ENCODE results near the gene SPP1.

The SPP1 gene

DNA sequence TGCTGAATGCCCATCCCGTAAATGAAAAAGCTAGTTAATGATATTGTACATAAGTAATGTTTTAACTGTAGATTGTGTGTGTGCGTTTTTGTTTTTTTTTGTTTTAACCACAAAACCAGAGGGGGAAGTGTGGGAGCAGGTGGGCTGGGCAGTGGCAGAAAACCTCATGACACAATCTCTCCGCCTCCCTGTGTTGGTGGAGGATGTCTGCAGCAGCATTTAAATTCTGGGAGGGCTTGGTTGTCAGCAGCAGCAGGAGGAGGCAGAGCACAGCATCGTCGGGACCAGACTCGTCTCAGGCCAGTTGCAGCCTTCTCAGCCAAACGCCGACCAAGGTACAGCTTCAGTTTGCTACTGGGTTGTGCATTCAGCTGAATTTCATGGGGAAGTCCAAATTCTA is at the start of gene SPP1:
Gene SPP1 (plus strand): TSS at position 249 of the 400 bp plus-strand sequence. CDS start 1,182 bp downstream, outside the sequence.
- no peak for DNase-seq (ENCODE audit: extremely low read depth, insufficient read length)
- H3K27me3 ChIP-seq (replicated peaks; ENCODE audit: control insufficient read depth, insufficient read depth, low read length) = no peaks in the 10 kb centered on the region
- H3K4me3 ChIP-seq (replicated peaks; ENCODE audit: low read depth, low read length) = no peak within 1 kb of the TSS
- TF ChIP-seq, protein P1, sequence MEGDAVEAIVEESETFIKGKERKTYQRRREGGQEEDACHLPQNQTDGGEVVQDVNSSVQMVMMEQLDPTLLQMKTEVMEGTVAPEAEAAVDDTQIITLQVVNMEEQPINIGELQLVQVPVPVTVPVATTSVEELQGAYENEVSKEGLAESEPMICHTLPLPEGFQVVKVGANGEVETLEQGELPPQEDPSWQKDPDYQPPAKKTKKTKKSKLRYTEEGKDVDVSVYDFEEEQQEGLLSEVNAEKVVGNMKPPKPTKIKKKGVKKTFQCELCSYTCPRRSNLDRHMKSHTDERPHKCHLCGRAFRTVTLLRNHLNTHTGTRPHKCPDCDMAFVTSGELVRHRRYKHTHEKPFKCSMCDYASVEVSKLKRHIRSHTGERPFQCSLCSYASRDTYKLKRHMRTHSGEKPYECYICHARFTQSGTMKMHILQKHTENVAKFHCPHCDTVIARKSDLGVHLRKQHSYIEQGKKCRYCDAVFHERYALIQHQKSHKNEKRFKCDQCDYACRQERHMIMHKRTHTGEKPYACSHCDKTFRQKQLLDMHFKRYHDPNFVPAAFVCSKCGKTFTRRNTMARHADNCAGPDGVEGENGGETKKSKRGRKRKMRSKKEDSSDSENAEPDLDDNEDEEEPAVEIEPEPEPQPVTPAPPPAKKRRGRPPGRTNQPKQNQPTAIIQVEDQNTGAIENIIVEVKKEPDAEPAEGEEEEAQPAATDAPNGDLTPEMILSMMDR (IDR thresholded peaks at IDR 0.05; ENCODE audit: insufficient read depth, low read length, poor library complexity, severe bottlenecking) = no peak
- H3K36me3 ChIP-seq (ENCODE audit: control insufficient read depth, insufficient read depth, low read length) = no peaks in the 10 kb centered on the region

DNA sequence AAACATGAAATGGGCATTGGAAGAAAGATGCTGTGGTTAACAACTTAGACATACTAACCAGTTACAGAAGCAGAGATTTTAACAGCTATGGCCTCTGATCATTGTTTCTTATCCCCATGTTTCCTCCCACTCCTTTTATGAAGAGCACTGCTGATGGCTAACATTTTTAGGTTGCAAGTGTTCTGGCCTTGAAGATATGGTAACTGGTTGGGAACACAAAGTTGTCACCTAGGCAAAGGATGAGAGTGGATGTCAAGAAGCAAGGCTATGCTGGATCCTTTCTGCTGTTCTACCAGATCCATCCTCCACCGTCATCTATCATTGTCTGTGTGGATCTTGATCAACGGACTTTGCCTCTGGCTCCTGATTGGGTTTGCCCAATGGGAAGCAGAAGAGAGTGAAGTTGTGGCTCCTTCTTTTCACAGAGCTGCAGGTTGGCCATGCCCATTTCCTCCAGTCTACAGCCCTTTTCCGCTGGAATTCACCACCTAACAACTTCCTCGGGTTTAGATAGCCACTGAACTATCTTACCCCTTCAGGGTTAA is 48.9 kb upstream of the SPP1 start:
- H3K4me3 ChIP-seq (replicated peaks; ENCODE audit: low read depth, low read length) = no peak overlapping the region
- DNase-seq (ENCODE audit: extremely low read depth, insufficient read length) = no peak
- TF ChIP-seq, protein P1 (IDR thresholded peaks at IDR 0.05; ENCODE audit: insufficient read depth, low read length, poor library complexity, severe bottlenecking) = no peak
- no peaks in the 10 kb centered on the region for H3K36me3 ChIP-seq (ENCODE audit: control insufficient read depth, insufficient read depth, low read length)
- no peaks in the 10 kb centered on the region for H3K27me3 ChIP-seq (replicated peaks; ENCODE audit: control insufficient read depth, insufficient read depth, low read length)

DNA sequence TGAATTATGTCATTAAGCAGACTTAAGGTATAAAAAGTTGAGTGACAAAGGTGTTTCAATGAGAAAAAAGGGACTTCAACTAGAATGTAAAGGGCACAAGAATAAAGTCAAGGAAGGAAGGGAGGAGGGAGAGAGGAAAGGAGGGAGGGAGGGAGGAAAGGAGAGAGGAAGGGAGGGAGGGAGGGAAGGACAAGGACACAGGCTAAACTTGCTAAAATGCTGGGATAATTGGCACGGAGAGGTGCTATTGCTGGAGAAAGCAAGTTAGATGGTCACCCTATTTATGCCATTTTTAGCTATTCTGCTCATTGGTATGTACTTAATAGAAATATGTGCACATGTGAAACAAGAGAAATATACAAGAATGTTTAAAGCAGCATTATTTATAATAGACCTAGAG is 44.9 kb upstream of the SPP1 start:
- TF ChIP-seq, protein P1 (IDR thresholded peaks at IDR 0.05; ENCODE audit: insufficient read depth, low read length, poor library complexity, severe bottlenecking) = no peak
- no peak for DNase-seq (ENCODE audit: extremely low read depth, insufficient read length)

DNA sequence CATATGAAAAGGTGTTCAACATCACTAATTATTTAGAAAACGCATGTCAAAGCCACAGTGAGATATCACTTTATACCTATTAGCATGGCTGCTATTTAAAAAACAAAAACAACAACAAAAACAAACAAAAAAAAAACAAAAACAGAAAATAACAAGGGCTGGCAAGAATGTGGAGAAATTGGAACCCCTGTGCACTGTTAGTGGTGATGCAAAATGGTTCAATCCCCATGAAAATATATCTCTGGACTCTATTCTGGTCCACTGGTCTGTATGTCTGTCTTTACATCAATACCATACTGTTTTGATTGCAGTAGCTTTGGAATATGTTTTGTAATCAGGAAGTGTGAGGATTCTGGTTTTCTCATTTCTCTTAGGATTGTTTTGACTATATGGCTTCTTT is 43.6 kb upstream of the SPP1 start:
- DNase-seq (ENCODE audit: extremely low read depth, insufficient read length) = no peak
- H3K36me3 ChIP-seq (ENCODE audit: control insufficient read depth, insufficient read depth, low read length) = no peaks in the 10 kb centered on the region
- H3K27me3 ChIP-seq (replicated peaks; ENCODE audit: control insufficient read depth, insufficient read depth, low read length) = no peaks in the 10 kb centered on the region
- TF ChIP-seq, protein P1 (IDR thresholded peaks at IDR 0.05; ENCODE audit: insufficient read depth, low read length, poor library complexity, severe bottlenecking) = no peak
- no peak overlapping the region for H3K4me3 ChIP-seq (replicated peaks; ENCODE audit: low read depth, low read length)

More for the DNA sequence above, 44.9 kb upstream of the SPP1 start:
- Histone ChIP-seq H3K36me3 (ENCODE audit: control insufficient read depth, insufficient read depth, low read length) (no peaks in the 10 kb centered on the region), H3K4me3 (replicated peaks; ENCODE audit: low read depth, low read length) (no peak overlapping the region), H3K27me3 (replicated peaks; ENCODE audit: control insufficient read depth, insufficient read depth, low read length) (no peaks in the 10 kb centered on the region)

DNA sequence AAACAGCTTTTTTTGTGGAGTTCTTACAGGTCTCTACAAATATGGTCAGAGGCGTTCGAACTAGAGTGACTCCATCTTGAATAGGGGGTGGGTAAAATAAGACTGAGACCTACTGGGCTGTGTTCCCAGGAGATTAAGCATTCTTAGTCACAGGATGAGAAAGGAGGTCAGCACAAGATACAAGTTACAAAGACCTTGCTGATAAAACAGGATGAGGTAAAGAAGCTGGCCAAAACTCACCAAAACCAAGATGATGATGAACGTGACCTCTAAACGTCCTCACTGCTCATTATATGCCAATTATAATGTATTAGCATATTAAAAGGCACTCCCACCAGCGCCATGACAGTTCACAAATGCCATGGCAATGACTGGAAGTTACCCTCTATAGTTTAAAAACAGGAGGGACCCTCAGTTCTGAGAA is 42.8 kb upstream of the SPP1 start:
- H3K36me3 ChIP-seq (ENCODE audit: control insufficient read depth, insufficient read depth, low read length) = no peaks in the 10 kb centered on the region
- no peak overlapping the region for H3K4me3 ChIP-seq (replicated peaks; ENCODE audit: low read depth, low read length)
- DNase-seq (ENCODE audit: extremely low read depth, insufficient read length) = no peak
- TF ChIP-seq, protein P1 (IDR thresholded peaks at IDR 0.05; ENCODE audit: insufficient read depth, low read length, poor library complexity, severe bottlenecking) = no peak
- no peaks in the 10 kb centered on the region for H3K27me3 ChIP-seq (replicated peaks; ENCODE audit: control insufficient read depth, insufficient read depth, low read length)

DNA sequence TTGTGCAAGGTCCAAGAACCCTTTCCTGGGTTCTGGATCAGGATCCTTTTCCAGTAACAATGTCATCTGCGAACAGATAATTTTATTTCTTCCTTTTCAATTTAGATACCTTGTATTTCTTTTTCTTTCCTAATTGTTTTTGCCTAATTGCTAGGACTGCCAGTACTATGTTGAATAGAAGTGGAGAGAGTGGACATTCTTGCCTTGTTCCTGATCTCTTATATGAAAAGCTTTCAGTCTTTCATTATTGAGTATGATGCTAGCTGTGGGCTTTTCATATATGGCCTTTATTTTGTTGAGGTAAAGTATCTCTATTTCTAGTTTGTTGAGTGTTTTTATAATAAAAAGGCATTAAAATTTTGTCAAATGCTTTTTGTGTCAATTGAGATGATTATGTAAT is 42.2 kb upstream of the SPP1 start:
- TF ChIP-seq, protein P1 (IDR thresholded peaks at IDR 0.05; ENCODE audit: insufficient read depth, low read length, poor library complexity, severe bottlenecking) = no peak

More for the DNA sequence above, 42.2 kb upstream of the SPP1 start:
- Histone ChIP-seq H3K27me3 (replicated peaks; ENCODE audit: control insufficient read depth, insufficient read depth, low read length) (no peaks in the 10 kb centered on the region), H3K4me3 (replicated peaks; ENCODE audit: low read depth, low read length) (no peak overlapping the region), H3K36me3 (ENCODE audit: control insufficient read depth, insufficient read depth, low read length) (no peaks in the 10 kb centered on the region)
- no peak for DNase-seq (ENCODE audit: extremely low read depth, insufficient read length)
